ENCODE results near the gene IPMK. TPM values are rescaled to one million over a fixed set of nuclear protein-coding genes. Genes with fewer than 3 reads are reported as not detected.
"Not testable (repeated sequence)": the region's sequence is repeated elsewhere in the genome, so short reads cannot be mapped to it uniquely, and the experiment has no call there.

IPMK gene
- total RNA-seq, 2 experiments from 2014 or later, result 5.6 to 9.5 TPM

GRCh38 chr10:58239561-58240169 lies 28.0 kb downstream of the IPMK start:
- no TSS peak for BruUV-seq (replicated peaks)
- ChIA-PET POLR2A (interaction anchor here (0.7 to 1.4 kb wide), 2 partner anchors 19 to 27 kb away, joined by 3 to 4 read pairs; no protein-coding TSS in a partner anchor), CTCF (ENCODE audit: unreplicated experiment) (no interaction called here)
- Histone ChIP-seq H3K4me1 (ENCODE audit: insufficient read depth, low read length, poor library complexity, severe bottlenecking) (peaks cover 4% of the 10 kb centered on the region), H3K27ac (ENCODE audit: low read depth, low read length, poor library complexity, severe bottlenecking) (no peak overlapping the region), H3K9me3 (ENCODE audit: low read length) (0 out of 2 replicates have a peak, but pooled peaks cover 3% of the 10 kb centered on the region), H3K4me2 (ENCODE audit: low read length) (no peak overlapping the region), H3K9me2 (ENCODE audit: insufficient read depth, low read length) (no peaks in the 10 kb centered on the region), H4K20me1 (ENCODE audit: insufficient read depth, low read length) (peaks cover 5% of the 10 kb centered on the region; the same call in 1 of the 2 replicates), H3K79me2 (ENCODE audit: insufficient read depth, low read depth, low read length) (peaks cover 42% of the 10 kb centered on the region; the same call in 1 of the 2 replicates), H3K4me3 (ENCODE audit: low read depth, low read length, poor library complexity, severe bottlenecking) (no peak overlapping the region), H2AFZ (ENCODE audit: low read length) (no peak overlapping the region), H3K36me3 (ENCODE audit: insufficient read depth, low read length) (peaks cover 31% of the 10 kb centered on the region)
- no peak for TF ChIP-seq EZH2phosphoT487 (IDR thresholded peaks at IDR 0.05; ENCODE audit: borderline replicate concordance, low read depth, low read length)
- no peak for TF ChIP-seq CTCF (conservative IDR thresholded peaks at IDR 0.05; ENCODE audit: low read length)
- intact Hi-C loops (cut with micrococcal nuclease; ENCODE audit: unreplicated experiment), result no loop called here
- no peak for DNase-seq (ENCODE audit: low spot score)

GRCh38 chr10:58237014-58237834 lies 30.5 kb downstream of the IPMK start:
- Histone ChIP-seq H3K36me3 (ENCODE audit: insufficient read depth, low read length) (peaks cover 33% of the 10 kb centered on the region), H3K4me3 (ENCODE audit: low read depth, low read length, poor library complexity, severe bottlenecking) (no peak overlapping the region), H2AFZ (ENCODE audit: low read length) (no peak overlapping the region), H4K20me1 (ENCODE audit: insufficient read depth, low read length) (peaks cover 5% of the 10 kb centered on the region; the same call in 1 of the 2 replicates), H3K4me1 (ENCODE audit: insufficient read depth, low read length, poor library complexity, severe bottlenecking) (peaks cover 4% of the 10 kb centered on the region), H3K79me2 (ENCODE audit: insufficient read depth, low read depth, low read length) (peaks cover 34% of the 10 kb centered on the region; the same call in 1 of the 2 replicates), H3K4me2 (ENCODE audit: low read length) (no peak overlapping the region), H3K9me3 (ENCODE audit: low read length) (no peaks in the 10 kb centered on the region), H3K9me2 (ENCODE audit: insufficient read depth, low read length) (no peaks in the 10 kb centered on the region), H3K27ac (ENCODE audit: low read depth, low read length, poor library complexity, severe bottlenecking) (no peak overlapping the region)
- CTCF ChIA-PET (ENCODE audit: unreplicated experiment), result no interaction called here
- no peak for DNase-seq (ENCODE audit: low spot score)
- BruUV-seq (replicated peaks), result no TSS peak
- POLR2A ChIA-PET, result interaction anchor here (0.6 to 0.7 kb wide), 2 partner anchors 31 to 799 kb away, joined by 3 to 4 read pairs; partner anchors contain the start of gene IPMK
- intact Hi-C loops (cut with micrococcal nuclease; ENCODE audit: unreplicated experiment), result no loop called here
- no peak for TF ChIP-seq CTCF (conservative IDR thresholded peaks at IDR 0.05; ENCODE audit: low read length)

GRCh38 chr10:58229856-58230255 lies 37.8 kb downstream of the IPMK start:
- intact Hi-C loops (cut with micrococcal nuclease; ENCODE audit: unreplicated experiment); H3K27ac ChIP-seq (ENCODE audit: low read depth, low read length, poor library complexity, severe bottlenecking); H3K9me3 ChIP-seq (ENCODE audit: low read length); BruUV-seq (replicated peaks); H2AFZ ChIP-seq (ENCODE audit: low read length); H3K79me2 ChIP-seq (ENCODE audit: insufficient read depth, low read depth, low read length); CTCF ChIA-PET (ENCODE audit: unreplicated experiment); H3K4me3 ChIP-seq (ENCODE audit: low read depth, low read length, poor library complexity, severe bottlenecking); H3K4me2 ChIP-seq (ENCODE audit: low read length); H3K9me2 ChIP-seq (ENCODE audit: insufficient read depth, low read length); DNase-seq (ENCODE audit: low spot score); H3K4me1 ChIP-seq (ENCODE audit: insufficient read depth, low read length, poor library complexity, severe bottlenecking); H4K20me1 ChIP-seq (ENCODE audit: insufficient read depth, low read length): not testable (repeated sequence)
- POLR2A ChIA-PET, result interaction anchor here (0.6 to 0.7 kb wide), 2 partner anchors 30 to 33 kb away, joined by 3 to 4 read pairs; no protein-coding TSS in a partner anchor
- H3K36me3 ChIP-seq (ENCODE audit: insufficient read depth, low read length), result peaks cover 59% of the 10 kb centered on the region
